ENCODE measurements around the gene TMEM117. TPM values are rescaled to one million over a fixed set of nuclear protein-coding genes. Genes with fewer than 3 reads are reported as not detected.

The TMEM117 gene
- total RNA-seq, 1 donor from 2014 or later: 35.3 TPM

DNA sequence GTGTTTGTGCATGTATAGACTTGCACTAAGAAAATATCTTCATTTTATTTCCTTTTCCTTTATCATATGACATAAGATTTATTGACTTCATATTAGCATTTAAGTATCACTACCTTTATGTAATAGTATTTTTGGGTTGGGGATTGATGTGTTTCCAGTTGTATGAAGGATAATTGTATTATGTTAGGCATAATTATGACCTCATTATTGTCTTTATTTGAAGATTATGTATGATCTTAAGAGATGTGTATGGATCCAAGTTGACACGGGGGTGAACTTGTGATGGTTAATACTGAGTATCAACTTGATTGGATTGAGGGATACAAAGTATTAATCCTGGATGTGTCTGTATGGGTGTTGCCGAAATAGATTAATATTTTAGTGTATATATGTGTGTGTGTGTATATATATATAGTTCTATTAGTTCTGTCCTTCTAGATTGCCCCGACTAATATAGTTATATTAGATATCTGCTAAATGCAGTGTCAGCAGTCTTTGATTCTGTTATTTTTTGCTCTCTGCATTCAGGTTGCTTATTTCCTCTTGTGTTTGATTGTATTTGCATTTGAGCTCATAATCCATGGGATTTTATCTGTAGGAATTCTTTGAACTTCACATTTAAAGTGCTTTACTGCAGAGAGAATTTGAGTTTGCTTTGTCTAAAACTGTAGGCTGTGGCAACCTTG, 211.0 kb downstream of the TMEM117 start:
- Mint-ChIP-seq H3K4me3 (no peak overlapping the region), H3K27me3 (ENCODE audit: low read depth) (no peaks in the 10 kb centered on the region), H3K9me3 (peaks cover 19% of the 10 kb centered on the region), H3K4me1 (no peaks in the 10 kb centered on the region), H3K27ac (no peak overlapping the region), H3K36me3 (peaks cover 21% of the 10 kb centered on the region)
- TF ChIP-seq, protein P1, sequence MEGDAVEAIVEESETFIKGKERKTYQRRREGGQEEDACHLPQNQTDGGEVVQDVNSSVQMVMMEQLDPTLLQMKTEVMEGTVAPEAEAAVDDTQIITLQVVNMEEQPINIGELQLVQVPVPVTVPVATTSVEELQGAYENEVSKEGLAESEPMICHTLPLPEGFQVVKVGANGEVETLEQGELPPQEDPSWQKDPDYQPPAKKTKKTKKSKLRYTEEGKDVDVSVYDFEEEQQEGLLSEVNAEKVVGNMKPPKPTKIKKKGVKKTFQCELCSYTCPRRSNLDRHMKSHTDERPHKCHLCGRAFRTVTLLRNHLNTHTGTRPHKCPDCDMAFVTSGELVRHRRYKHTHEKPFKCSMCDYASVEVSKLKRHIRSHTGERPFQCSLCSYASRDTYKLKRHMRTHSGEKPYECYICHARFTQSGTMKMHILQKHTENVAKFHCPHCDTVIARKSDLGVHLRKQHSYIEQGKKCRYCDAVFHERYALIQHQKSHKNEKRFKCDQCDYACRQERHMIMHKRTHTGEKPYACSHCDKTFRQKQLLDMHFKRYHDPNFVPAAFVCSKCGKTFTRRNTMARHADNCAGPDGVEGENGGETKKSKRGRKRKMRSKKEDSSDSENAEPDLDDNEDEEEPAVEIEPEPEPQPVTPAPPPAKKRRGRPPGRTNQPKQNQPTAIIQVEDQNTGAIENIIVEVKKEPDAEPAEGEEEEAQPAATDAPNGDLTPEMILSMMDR (IDR thresholded peaks at IDR 0.05; ENCODE audit: unreplicated experiment): no peak
- no peak for DNase-seq (ENCODE audit: low spot score in 2 of 2, unreplicated experiment in 2 of 2)

DNA sequence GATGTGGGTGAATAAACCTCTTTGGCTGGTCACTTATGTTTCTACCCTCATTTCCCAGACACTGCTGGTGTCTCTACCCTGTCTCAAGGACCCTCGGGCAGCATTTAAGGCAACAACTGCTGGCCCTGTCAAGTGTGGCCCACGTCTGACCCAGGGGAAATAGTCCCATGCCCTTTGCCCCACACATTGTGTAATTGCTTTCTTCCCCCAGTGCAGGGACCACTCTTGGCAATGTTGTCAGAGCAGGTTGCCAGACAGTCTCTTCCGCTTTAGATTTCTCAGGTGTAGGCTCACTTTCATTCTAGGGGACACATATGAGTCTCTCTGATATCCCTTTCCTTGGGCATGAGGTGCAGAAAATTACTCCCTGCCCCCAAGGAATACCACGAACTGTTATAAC, 216.7 kb downstream of the TMEM117 start:
- TF ChIP-seq, protein P1 (IDR thresholded peaks at IDR 0.05; ENCODE audit: unreplicated experiment): no peak
- Mint-ChIP-seq H3K27ac (no peak overlapping the region), H3K4me3 (no peak overlapping the region), H3K9me3 (peaks cover 5% of the 10 kb centered on the region), H3K36me3 (no peaks in the 10 kb centered on the region), H3K27me3 (ENCODE audit: low read depth) (no peaks in the 10 kb centered on the region), H3K4me1 (peaks cover 8% of the 10 kb centered on the region)
- DNase-seq (ENCODE audit: low spot score in 2 of 2, unreplicated experiment in 2 of 2): no peak

DNA sequence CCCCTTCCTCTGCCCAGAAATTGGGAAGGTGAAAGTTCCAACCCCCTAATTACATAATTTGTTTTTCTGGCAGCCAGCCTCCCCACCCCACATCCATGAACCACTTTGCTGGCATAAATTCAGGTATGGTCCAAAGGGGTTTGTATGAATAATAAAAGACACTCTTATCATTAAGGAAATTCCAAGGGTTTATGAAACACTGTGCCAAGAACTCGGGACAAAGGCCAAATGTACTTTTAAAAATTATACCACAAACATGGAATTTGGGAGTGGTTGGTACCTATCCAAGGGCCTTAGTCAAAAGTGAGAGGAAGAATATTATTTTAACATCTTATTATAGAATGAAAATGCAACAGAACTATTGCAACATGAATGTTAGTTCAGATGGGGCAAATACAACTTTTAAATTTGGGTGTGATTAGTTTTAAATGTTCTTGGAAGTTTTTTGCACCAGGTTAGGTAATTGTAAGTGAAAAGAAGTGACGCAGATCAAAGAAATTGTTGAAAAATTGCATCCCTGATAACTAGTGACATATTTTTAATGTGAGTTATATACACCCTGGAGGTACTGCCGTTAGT, 217.8 kb downstream of the TMEM117 start:
- Mint-ChIP-seq H3K27ac (no peak overlapping the region), H3K27me3 (ENCODE audit: low read depth) (no peaks in the 10 kb centered on the region), H3K4me1 (peaks cover 10% of the 10 kb centered on the region), H3K36me3 (no peaks in the 10 kb centered on the region), H3K4me3 (no peak overlapping the region), H3K9me3 (no peaks in the 10 kb centered on the region)
- TF ChIP-seq, protein P1 (IDR thresholded peaks at IDR 0.05; ENCODE audit: unreplicated experiment): no peak
- no peak for DNase-seq (ENCODE audit: low spot score in 2 of 2, unreplicated experiment in 2 of 2)

DNA sequence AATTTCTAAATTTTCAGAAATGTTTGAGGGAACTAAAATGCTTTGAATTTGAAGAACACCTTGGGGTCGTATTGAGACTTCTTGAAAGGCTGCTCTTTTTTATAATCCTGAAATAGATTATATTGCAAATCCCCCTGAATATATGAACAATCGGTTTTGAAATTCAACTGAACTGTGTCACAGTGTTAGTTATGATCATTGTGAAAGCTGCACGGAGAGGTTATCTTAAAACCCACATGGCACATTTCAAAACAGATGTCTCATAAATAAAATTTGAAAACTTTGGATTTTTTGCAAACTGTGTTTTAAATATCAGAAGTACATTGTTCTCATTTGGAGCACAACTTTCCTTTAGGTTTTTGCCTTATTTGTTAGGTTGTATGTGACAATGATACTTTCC, 218.4 kb downstream of the TMEM117 start:
- TF ChIP-seq, protein P1 (IDR thresholded peaks at IDR 0.05; ENCODE audit: unreplicated experiment): no peak
- H3K36me3 Mint-ChIP-seq: no peaks in the 10 kb centered on the region
- H3K9me3 Mint-ChIP-seq: no peaks in the 10 kb centered on the region
- DNase-seq (ENCODE audit: low spot score in 2 of 2, unreplicated experiment in 2 of 2): no peak
- H3K4me3 Mint-ChIP-seq: no peak overlapping the region
- no peak overlapping the region for H3K27ac Mint-ChIP-seq
- peaks cover 10% of the 10 kb centered on the region for H3K4me1 Mint-ChIP-seq
- H3K27me3 Mint-ChIP-seq (ENCODE audit: low read depth): no peaks in the 10 kb centered on the region

- H3K27ac Mint-ChIP-seq: no peak overlapping the region
- no peaks in the 10 kb centered on the region for H3K36me3 Mint-ChIP-seq
- TF ChIP-seq, protein P1 (IDR thresholded peaks at IDR 0.05; ENCODE audit: unreplicated experiment): no peak
- no peaks in the 10 kb centered on the region for H3K9me3 Mint-ChIP-seq
- H3K4me1 Mint-ChIP-seq: peaks cover 13% of the 10 kb centered on the region
- DNase-seq (ENCODE audit: low spot score in 2 of 2, unreplicated experiment in 2 of 2): no peak
- no peaks in the 10 kb centered on the region for H3K27me3 Mint-ChIP-seq (ENCODE audit: low read depth)
- no peak overlapping the region for H3K4me3 Mint-ChIP-seq
Observed at GRCh38 chr12:44058366-44058765, 222.5 kb downstream of the TMEM117 start.
